DND-41 (cell line): ENCODE results near the gene SKAP1.
A peak's percentile ranks its signal among the peaks of the same experiment; 100 is the strongest.

ENCODE experiments used
- ATAC-seq: fragments of 200-7000 bp; cut with Tn5 transposase; 3 replicates; pipeline ENCODE4 v1.9.1; 2021; ENCODE audit warnings: low read depth; ENCODE audit not compliant: insufficient read depth
- DNase-seq: peaks from one replicate; pipeline ENCODE4 v3.0.0-alpha.2; 2020
- H2AFZ ChIP-seq: 2 replicates; pipeline ENCODE4 v1.6.0; 2012; ENCODE audit warnings: low read depth, low read length
- H3K27ac ChIP-seq: 2 replicates; pipeline ENCODE4 v1.5.1; 2012; ENCODE audit warnings: low read length, inconsistent platforms
- H3K27me3 ChIP-seq: fragments of 200-600 bp; sonication (generic); 2 replicates; pipeline ENCODE4 v1.6.0; 2012; ENCODE audit warnings: low read length, mild to moderate bottlenecking, inconsistent platforms; ENCODE audit not compliant: insufficient read depth, poor library complexity
- H3K36me3 ChIP-seq: 2 replicates; pipeline ENCODE4 v1.5.1; 2012; ENCODE audit warnings: low read length, inconsistent platforms; ENCODE audit not compliant: insufficient read depth
- H3K4me1 ChIP-seq: 2 replicates; pipeline ENCODE4 v1.5.1; 2012; ENCODE audit warnings: mild to moderate bottlenecking, low read length; ENCODE audit not compliant: insufficient read depth
- H3K4me2 ChIP-seq: 2 replicates; pipeline ENCODE4 v1.6.0; 2012; ENCODE audit warnings: mild to moderate bottlenecking, moderate library complexity, low read length, inconsistent platforms; ENCODE audit not compliant: insufficient read depth
- H3K4me3 ChIP-seq, 2 experiments: fragments of 200-600 bp in 1 of 2; shearing (Covaris generic) in 1 of 2; 2 replicates each; pipeline ENCODE4 v1.5.1; 2012 to 2016; ENCODE audit warnings: inconsistent platforms in 2 of 2, low read length in 2 of 2, mild to moderate bottlenecking in 2 of 2, low read depth in 1 of 2, moderate library complexity in 1 of 2
- H3K79me2 ChIP-seq: 2 replicates; pipeline ENCODE4 v1.6.0; 2012; ENCODE audit warnings: low read length, inconsistent platforms; ENCODE audit not compliant: insufficient read depth
- H3K9ac ChIP-seq: 2 replicates; pipeline ENCODE4 v1.6.0; 2012; ENCODE audit warnings: low read depth, mild to moderate bottlenecking, inconsistent platforms, low read length, moderate library complexity
- H3K9me3 ChIP-seq: 2 replicates; pipeline ENCODE4 v1.5.1; 2012; ENCODE audit warnings: low read length, moderate library complexity, mild to moderate bottlenecking, inconsistent platforms; ENCODE audit not compliant: insufficient read depth, severe bottlenecking
- H4K20me1 ChIP-seq: 2 replicates; pipeline ENCODE4 v1.6.0; 2012; ENCODE audit warnings: low read length; ENCODE audit not compliant: insufficient read depth
- EZH2 ChIP-seq: IDR thresholded peaks from 3 replicates; pipeline ENCODE4 v1.6.1; 2012; ENCODE audit warnings: borderline replicate concordance, low read depth, mild to moderate bottlenecking, moderate library complexity, low read length, inconsistent platforms; ENCODE audit not compliant: severe bottlenecking
- TF ChIP-seq, protein P1 (sequence below): IDR thresholded peaks from 2 replicates; pipeline ENCODE4 v1.5.1; 2012; ENCODE audit warnings: borderline replicate concordance, low read length, moderate library complexity, mild to moderate bottlenecking; ENCODE audit not compliant: poor library complexity, severe bottlenecking; ENCODE audit errors: extremely low read depth

The SKAP1 gene

DNA sequence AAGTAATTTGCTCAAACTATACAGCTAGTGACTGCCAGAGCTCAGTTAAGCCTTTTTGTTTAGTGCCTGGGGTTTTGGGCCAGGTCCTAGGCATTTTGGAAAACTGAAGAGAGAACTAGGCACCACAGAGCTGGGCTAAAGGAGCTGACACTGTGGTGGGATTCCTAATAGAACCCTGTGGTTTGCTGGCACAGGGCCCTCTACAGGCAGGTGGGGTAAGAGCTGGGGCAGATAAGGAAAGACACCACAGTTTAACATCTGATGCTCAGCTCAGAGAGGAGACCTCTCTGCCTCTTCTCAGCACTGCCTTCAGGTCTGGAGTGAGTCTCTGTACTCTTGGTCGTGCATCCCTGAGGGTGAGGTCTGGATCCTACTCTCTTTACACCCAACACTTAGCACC, 201.3 kb downstream of the SKAP1 start:
- Histone ChIP-seq H3K4me2 (no peak overlapping the region), H3K9me3 (no peaks in the 10 kb centered on the region), H3K9ac (no peak overlapping the region), H3K79me2 (no peaks in the 10 kb centered on the region), H3K36me3 (no peaks in the 10 kb centered on the region), H4K20me1 (no peaks in the 10 kb centered on the region), H3K4me1 (no peaks in the 10 kb centered on the region), H3K27me3 (peaks cover 34% of the 10 kb centered on the region), H3K27ac (no peak overlapping the region), H2AFZ (no peak overlapping the region), H3K4me3 (no peak overlapping the region)
- TF ChIP-seq, protein P1, sequence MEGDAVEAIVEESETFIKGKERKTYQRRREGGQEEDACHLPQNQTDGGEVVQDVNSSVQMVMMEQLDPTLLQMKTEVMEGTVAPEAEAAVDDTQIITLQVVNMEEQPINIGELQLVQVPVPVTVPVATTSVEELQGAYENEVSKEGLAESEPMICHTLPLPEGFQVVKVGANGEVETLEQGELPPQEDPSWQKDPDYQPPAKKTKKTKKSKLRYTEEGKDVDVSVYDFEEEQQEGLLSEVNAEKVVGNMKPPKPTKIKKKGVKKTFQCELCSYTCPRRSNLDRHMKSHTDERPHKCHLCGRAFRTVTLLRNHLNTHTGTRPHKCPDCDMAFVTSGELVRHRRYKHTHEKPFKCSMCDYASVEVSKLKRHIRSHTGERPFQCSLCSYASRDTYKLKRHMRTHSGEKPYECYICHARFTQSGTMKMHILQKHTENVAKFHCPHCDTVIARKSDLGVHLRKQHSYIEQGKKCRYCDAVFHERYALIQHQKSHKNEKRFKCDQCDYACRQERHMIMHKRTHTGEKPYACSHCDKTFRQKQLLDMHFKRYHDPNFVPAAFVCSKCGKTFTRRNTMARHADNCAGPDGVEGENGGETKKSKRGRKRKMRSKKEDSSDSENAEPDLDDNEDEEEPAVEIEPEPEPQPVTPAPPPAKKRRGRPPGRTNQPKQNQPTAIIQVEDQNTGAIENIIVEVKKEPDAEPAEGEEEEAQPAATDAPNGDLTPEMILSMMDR: peak; percentile 41
- no peak for TF ChIP-seq EZH2
- peak; percentile 6 for DNase-seq
- no peak for ATAC-seq

DNA sequence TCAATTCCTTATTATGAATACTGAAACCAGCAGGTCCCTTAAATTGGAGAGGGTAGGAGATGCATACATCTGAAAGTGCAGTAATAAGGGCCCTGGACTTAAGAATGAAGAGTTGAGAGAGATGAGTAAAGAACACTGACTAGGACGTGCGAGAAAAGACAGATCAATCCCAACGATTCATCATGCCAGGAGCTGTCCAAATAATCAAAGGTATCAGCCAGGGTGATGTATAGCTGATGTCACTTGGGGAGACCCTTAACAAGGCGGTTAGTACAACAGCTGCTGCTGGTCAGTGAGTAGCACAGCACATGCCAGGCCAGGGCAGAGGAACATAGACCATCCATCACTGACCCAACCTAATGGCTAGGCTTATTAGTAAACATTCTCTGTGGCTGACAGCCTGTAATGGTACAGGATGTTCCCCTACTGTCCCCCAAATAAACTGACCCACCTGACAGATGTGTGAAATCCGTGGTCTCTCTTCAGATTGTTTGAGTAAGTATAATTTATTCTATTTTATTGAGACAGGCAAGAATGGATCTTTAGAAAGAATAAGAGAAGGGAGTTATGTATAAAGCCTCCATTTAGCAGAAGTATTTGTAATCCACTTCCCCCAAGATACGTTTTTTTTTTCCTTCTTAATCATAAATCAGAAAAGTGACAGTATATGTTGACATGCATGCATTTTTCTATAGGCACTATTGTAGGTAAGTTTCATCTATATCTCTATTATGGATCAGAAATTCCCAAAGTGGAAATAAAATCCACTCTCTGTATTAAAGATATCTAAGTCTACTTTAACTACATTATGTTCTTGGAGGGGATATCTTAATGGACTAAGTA, 204.1 kb downstream of the SKAP1 start:
- Histone ChIP-seq H3K4me3 (no peak overlapping the region), H3K4me1 (no peaks in the 10 kb centered on the region), H3K79me2 (no peaks in the 10 kb centered on the region), H3K4me2 (no peak overlapping the region), H3K36me3 (no peaks in the 10 kb centered on the region), H2AFZ (no peak overlapping the region), H3K9ac (no peak overlapping the region), H3K27ac (no peak overlapping the region), H3K27me3 (peaks cover 34% of the 10 kb centered on the region), H3K9me3 (no peaks in the 10 kb centered on the region), H4K20me1 (no peaks in the 10 kb centered on the region)
- TF ChIP-seq, protein P1: no peak
- no peak for TF ChIP-seq EZH2
- ATAC-seq: no peak
- DNase-seq: no peak

DNA sequence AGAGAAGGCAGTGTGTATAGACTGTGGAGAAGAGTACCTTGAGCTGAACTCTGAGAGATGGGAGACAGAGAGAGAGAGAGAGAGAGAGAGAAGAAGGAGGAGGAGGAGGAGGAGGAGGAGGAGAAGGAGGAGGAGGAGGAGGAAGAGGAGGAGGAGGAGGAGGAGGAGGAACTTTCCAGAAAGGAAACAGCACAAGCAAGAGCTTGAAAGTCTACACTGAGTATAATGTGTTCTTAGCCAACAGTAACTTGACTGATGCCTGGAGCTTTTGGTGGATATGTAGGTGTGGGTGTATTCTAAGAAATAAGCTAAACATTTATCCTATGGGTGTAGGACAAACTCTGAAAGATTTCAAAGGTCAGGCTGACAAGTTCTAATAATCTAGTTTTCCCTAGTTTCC, 206.1 kb downstream of the SKAP1 start:
- H3K36me3 ChIP-seq: no peaks in the 10 kb centered on the region
- no peak for ATAC-seq
- peaks cover 47% of the 10 kb centered on the region for H3K27me3 ChIP-seq
- no peaks in the 10 kb centered on the region for H3K4me1 ChIP-seq
- no peak overlapping the region for H3K27ac ChIP-seq
- DNase-seq: no peak
- H2AFZ ChIP-seq: no peak overlapping the region
- H3K4me3 ChIP-seq: no peak overlapping the region
- no peak overlapping the region for H3K4me2 ChIP-seq
- TF ChIP-seq, protein P1: no peak
- no peak for TF ChIP-seq EZH2
- H3K9me3 ChIP-seq: no peaks in the 10 kb centered on the region
- H3K9ac ChIP-seq: no peak overlapping the region
- H4K20me1 ChIP-seq: no peaks in the 10 kb centered on the region
- no peaks in the 10 kb centered on the region for H3K79me2 ChIP-seq
